PC-3 (cell line): Measurements from ENCODE around the gene MSX1. TPM values are rescaled to one million over a fixed set of nuclear protein-coding genes. Genes with fewer than 3 reads are reported as not detected.

Source experiments
- ATAC-seq: fragments of 200-7000 bp; cut with Tn5 transposase; 2 replicates; pipeline ENCODE4 v1.9.1; 2020; ENCODE audit warnings: mild to moderate bottlenecking, moderate library complexity
- BruUV-seq: library from RNA; stranded (reverse); fragments of 400-500 nt; replicated peaks from 2 replicates; lab custom pipeline; 2021; lab: Mats Ljungman, UMichigan
- CTCF ChIA-PET: fragments of 300-600 bp; sonication (Branson Sonifier 250); formaldehyde crosslinking; loops from one replicate; lab custom pipeline; 2022; ENCODE audit warnings: antibody characterized with exemption; lab: Charles Lee
- POLR2A ChIA-PET: fragments of 300-600 bp; sonication (Branson Sonifier 250); formaldehyde crosslinking; loops from one replicate; lab custom pipeline; 2022; ENCODE audit warnings: antibody characterized with exemption; ENCODE audit not compliant: unreplicated experiment; lab: Charles Lee
- DNase-seq: peaks from one replicate; pipeline ENCODE4 v3.0.0-alpha.2; 2015
- H2AFZ ChIP-seq: fragments of 300-600 bp; sonication (generic); 2 replicates; pipeline ENCODE4 v1.6.0; 2016; ENCODE audit warnings: antibody characterized with exemption, low read length
- H3F3A ChIP-seq: fragments of 300-600 bp; sonication (generic); one replicate; pipeline ENCODE4 v1.6.0; 2017; ENCODE audit warnings: antibody characterized with exemption, low read length, control low read depth, mild to moderate bottlenecking; ENCODE audit not compliant: unreplicated experiment
- H3K27ac ChIP-seq: fragments of 300-600 bp; sonication (generic); 2 replicates; pipeline ENCODE4 v1.5.1; 2016; ENCODE audit warnings: mild to moderate bottlenecking, low read length
- H3K27me3 ChIP-seq: fragments of 300-600 bp; sonication (generic); 2 replicates; pipeline ENCODE4 v1.6.1; 2016; ENCODE audit warnings: low read length, mixed read lengths
- H3K36me3 ChIP-seq: fragments of 300-600 bp; sonication (generic); 2 replicates; pipeline ENCODE4 v1.6.1; 2016; ENCODE audit warnings: low read depth, mixed run types, low read length, mixed read lengths
- H3K4me1 ChIP-seq: fragments of 300-600 bp; sonication (generic); 2 replicates; pipeline ENCODE4 v1.5.1; 2016; ENCODE audit warnings: low read length; ENCODE audit not compliant: insufficient read depth
- H3K4me2 ChIP-seq: fragments of 300-600 bp; sonication (generic); 2 replicates; pipeline ENCODE4 v1.6.0; 2016; ENCODE audit warnings: low read length
- H3K4me3 ChIP-seq: fragments of 300-600 bp; sonication (generic); 2 replicates; pipeline ENCODE4 v1.5.1; 2016; ENCODE audit warnings: mild to moderate bottlenecking, low read length, mixed read lengths
- H3K79me2 ChIP-seq: fragments of 300-600 bp; sonication (generic); 2 replicates; pipeline ENCODE4 v1.6.1; 2017; ENCODE audit warnings: low read length, mixed read lengths
- H3K9ac ChIP-seq: fragments of 300-600 bp; sonication (generic); 2 replicates; pipeline ENCODE4 v1.6.0; 2016; ENCODE audit warnings: mild to moderate bottlenecking, low read length
- H3K9me2 ChIP-seq: fragments of 300-600 bp; sonication (generic); replicated peaks from 2 replicates; pipeline ENCODE4 v1.6.1; 2016; ENCODE audit warnings: mixed run types, low read length, mixed read lengths
- H3K9me3 ChIP-seq: fragments of 300-600 bp; sonication (generic); 2 replicates; pipeline ENCODE4 v1.6.1; 2016; ENCODE audit warnings: low read length, mixed read lengths
- H4K20me1 ChIP-seq: fragments of 300-600 bp; sonication (generic); 2 replicates; pipeline ENCODE4 v1.6.1; 2016; ENCODE audit warnings: low read length, mixed read lengths
- CTCF ChIP-seq: fragments of 300-600 bp; sonication (generic); conservative IDR thresholded peaks from 2 replicates; pipeline ENCODE4 v1.5.1; 2017; ENCODE audit warnings: antibody characterized with exemption, low read depth, mild to moderate bottlenecking, low read length
- EZH2 ChIP-seq: fragments of 300-600 bp; sonication (generic); IDR thresholded peaks from one replicate; pipeline ENCODE4 v1.6.1; 2017; ENCODE audit warnings: antibody characterized with exemption, mild to moderate bottlenecking, low read length; ENCODE audit not compliant: unreplicated experiment
- EZH2phosphoT487 ChIP-seq: fragments of 300-600 bp; sonication (generic); IDR thresholded peaks from 2 replicates; pipeline ENCODE4 v1.6.1; 2018; ENCODE audit warnings: mild to moderate bottlenecking, antibody characterized with exemption, low read length, borderline replicate concordance
- intact Hi-C: fragments of 100-400 bp; cut with micrococcal nuclease; formaldehyde crosslinking; loops from 2 replicates; pipeline ENCODE4 v1.9.0; 2023
- total RNA-seq: library from RNA; depleted of rRNA; stranded (reverse); fragments of >200 nt; gene quantifications from 2 replicates; pipeline ENCODE4 v1.2.3, GENCODE V29; 2014

Gene MSX1
- total RNA-seq, 1 experiment from 2014 or later = 7.5 TPM

GRCh38 chr4:4880492-4880891 lies 21.0 kb downstream of the MSX1 start:
- no peaks in the 10 kb centered on the region for H3F3A ChIP-seq
- no peak for ATAC-seq
- no peaks in the 10 kb centered on the region for H3K36me3 ChIP-seq
- H3K4me2 ChIP-seq = no peak overlapping the region
- CTCF ChIA-PET = no interaction called here
- POLR2A ChIA-PET = no interaction called here
- H2AFZ ChIP-seq = no peak overlapping the region
- H3K9ac ChIP-seq = no peak overlapping the region
- H3K4me3 ChIP-seq = no peak overlapping the region
- TF ChIP-seq EZH2phosphoT487 (no peak), CTCF (peak; percentile 55)
- no peaks in the 10 kb centered on the region for H3K9me3 ChIP-seq
- intact Hi-C loops = loop anchor here (1.0 to 5.0 kb wide), 2 partner anchors 303 to 392 kb away; no protein-coding TSS in a partner anchor
- H3K27me3 ChIP-seq = no peaks in the 10 kb centered on the region; the same call in 1 of the 2 replicates
- no peaks in the 10 kb centered on the region for H3K79me2 ChIP-seq
- H3K9me2 ChIP-seq = no peaks in the 10 kb centered on the region
- no peaks in the 10 kb centered on the region for H4K20me1 ChIP-seq
- no peak overlapping the region for H3K27ac ChIP-seq
- BruUV-seq = no TSS peak
- no peaks in the 10 kb centered on the region for H3K4me1 ChIP-seq
- peak; percentile 29 for DNase-seq

GRCh38 chr4:4881432-4881831 lies 22.0 kb downstream of the MSX1 start:
- ChIA-PET CTCF (no interaction called here), POLR2A (no interaction called here)
- no peaks in the 10 kb centered on the region for H3K9me2 ChIP-seq
- intact Hi-C loops = loop anchor here (5.0 kb wide), 1 partner anchor 304 kb away; no protein-coding TSS in a partner anchor
- no peaks in the 10 kb centered on the region for H4K20me1 ChIP-seq
- TF ChIP-seq CTCF = no peak
- no TSS peak for BruUV-seq
- no peak for ATAC-seq
- no peak overlapping the region for H3K4me3 ChIP-seq
- H3K9me3 ChIP-seq = no peaks in the 10 kb centered on the region
- H3K36me3 ChIP-seq = no peaks in the 10 kb centered on the region
- no peak overlapping the region for H3K27ac ChIP-seq
- H3K79me2 ChIP-seq = no peaks in the 10 kb centered on the region
- no peak overlapping the region for H3K4me2 ChIP-seq
- DNase-seq = no peak
- no peak overlapping the region for H3K9ac ChIP-seq
- H3K27me3 ChIP-seq = peaks cover 1% of the 10 kb centered on the region; the same call in 1 of the 2 replicates
- H3F3A ChIP-seq = no peaks in the 10 kb centered on the region
- H3K4me1 ChIP-seq = no peaks in the 10 kb centered on the region
- no peak overlapping the region for H2AFZ ChIP-seq

GRCh38 chr4:4884611-4885010 lies 25.1 kb downstream of the MSX1 start:
- intact Hi-C loops = loop anchor here (5.0 kb wide), 1 partner anchor 307 kb away; no protein-coding TSS in a partner anchor
- TF ChIP-seq CTCF (no peak), EZH2phosphoT487 (no peak), EZH2 (no peak)
- ATAC-seq (no peak), DNase-seq (no peak)
- H3K4me1 ChIP-seq = no peaks in the 10 kb centered on the region
- no peak overlapping the region for H3K27ac ChIP-seq
- no peak overlapping the region for H3K9ac ChIP-seq
- H3K79me2 ChIP-seq = no peaks in the 10 kb centered on the region
- H3K4me3 ChIP-seq = no peak overlapping the region
- H3K9me3 ChIP-seq = no peaks in the 10 kb centered on the region
- no peaks in the 10 kb centered on the region for H3F3A ChIP-seq
- H3K9me2 ChIP-seq = no peaks in the 10 kb centered on the region
- peaks cover 28% of the 10 kb centered on the region for H3K27me3 ChIP-seq
- no peaks in the 10 kb centered on the region for H4K20me1 ChIP-seq
- H2AFZ ChIP-seq = no peak overlapping the region
- H3K36me3 ChIP-seq = no peaks in the 10 kb centered on the region
- no TSS peak for BruUV-seq
- no peak overlapping the region for H3K4me2 ChIP-seq
- CTCF ChIA-PET = interaction anchor here (0.7 kb wide), 1 partner anchor 367 kb away, joined by 3 read pairs; no protein-coding TSS in a partner anchor
- POLR2A ChIA-PET = no interaction called here
